NCI-H2196 (cell line): Measurements from ENCODE around the gene KANK2.

Experiments used
- DNase-seq: peaks from one replicate; lab custom pipeline; 2025; ENCODE audit not compliant: unreplicated experiment; lab: John Stamatoyannopoulos, UW

The KANK2 gene

GRCh38 chr19:11197291-11198174 lies at the start of gene KANK2:
KANK2 (minus strand) TSS chr19:11197545; CDS start chr19:11194511, 3,034 bp downstream.
- DNase-seq, result peak; percentile 93

- DNase-seq, result no peak
These were observed 49.6 kb upstream of the KANK2 start for GRCh38 chr19:11246941-11247340.

GRCh38 chr19:11244846-11245589 lies 47.7 kb upstream of the KANK2 start:
- DNase-seq, result no peak

- no peak for DNase-seq
These were observed 46.4 kb upstream of the KANK2 start for GRCh38 chr19:11243798-11244169.

- peak; percentile 89 for DNase-seq
These were observed 45.8 kb upstream of the KANK2 start for GRCh38 chr19:11242864-11243797.

- DNase-seq, result no peak
These were observed 44.7 kb upstream of the KANK2 start for GRCh38 chr19:11242025-11242424.

GRCh38 chr19:11240008-11240444 lies 42.7 kb upstream of the KANK2 start:
- DNase-seq, result no peak

GRCh38 chr19:11239377-11240000 lies 42.1 kb upstream of the KANK2 start, which contains the start of gene ANGPTL8:
ANGPTL8 (plus strand) TSS chr19:11239619; CDS start chr19:11239638, 19 bp downstream.
- DNase-seq, result no peak

- DNase-seq, result no peak
These were observed 41.5 kb upstream of the KANK2 start for GRCh38 chr19:11238781-11239376.

- DNase-seq, result no peak
These were observed 40.7 kb upstream of the KANK2 start for GRCh38 chr19:11238041-11238440.

- DNase-seq, result no peak
These were observed 40.0 kb upstream of the KANK2 start for GRCh38 chr19:11237321-11237720.

- no peak for DNase-seq
These were observed 39.3 kb upstream of the KANK2 start for GRCh38 chr19:11236324-11237301.

GRCh38 chr19:11234486-11235075 lies 37.2 kb upstream of the KANK2 start:
- no peak for DNase-seq

GRCh38 chr19:11233073-11233472 lies 35.7 kb upstream of the KANK2 start:
- no peak for DNase-seq

- no peak for DNase-seq
These were observed 35.2 kb upstream of the KANK2 start for GRCh38 chr19:11232555-11232954.

- DNase-seq, result no peak
These were observed 33.5 kb upstream of the KANK2 start for GRCh38 chr19:11230621-11231386.

- no peak for DNase-seq
These were observed 30.0 kb upstream of the KANK2 start for GRCh38 chr19:11227195-11227886.
